ENCODE results near the gene PDCD1.
"Not testable (repeated sequence)": the region's sequence is repeated elsewhere in the genome, so short reads cannot be mapped to it uniquely, and the experiment has no call there.

DNA sequence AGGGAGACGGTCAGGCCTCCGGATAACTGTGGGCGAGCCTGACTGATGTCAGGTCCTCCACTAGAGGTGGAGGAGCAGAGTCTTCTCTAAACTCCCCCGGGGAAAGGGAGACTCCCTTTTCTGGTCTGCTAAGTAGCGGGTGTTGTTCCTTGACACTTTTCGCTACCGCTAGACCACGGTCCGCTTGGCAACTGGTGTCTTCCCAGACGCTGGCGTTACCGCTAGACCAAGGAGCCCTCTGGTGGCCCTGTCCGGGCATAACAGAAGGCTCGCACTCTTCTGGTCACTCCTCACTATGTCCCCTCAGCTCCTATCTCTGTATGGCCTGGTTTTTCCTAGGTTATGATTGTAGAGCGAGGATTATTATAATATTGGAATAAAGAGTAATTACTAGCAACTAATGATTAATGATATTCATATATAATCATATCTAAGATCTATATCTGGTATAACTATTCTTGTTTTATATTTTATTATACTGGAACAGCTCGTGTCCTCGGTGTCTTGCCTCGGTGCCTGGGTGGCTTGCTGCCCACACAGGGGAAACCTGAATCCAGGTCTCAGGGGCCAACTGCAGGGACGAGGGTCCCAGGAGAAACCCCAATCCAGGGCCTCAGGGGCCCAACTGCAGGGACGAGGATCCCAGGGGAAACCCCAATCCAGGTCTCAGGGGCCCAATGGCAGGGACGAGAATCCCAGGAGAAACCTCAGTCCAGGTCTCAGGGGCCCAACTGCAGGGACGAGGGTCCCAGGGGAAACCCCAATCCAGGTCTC lies 17.2 kb upstream of the PDCD1 start:
- peak in 2 of 4 experiments; percentile 10 to 32 for TF ChIP-seq CTCF (IDR thresholded peaks at IDR 0.05)
- not testable (repeated sequence) for TF ChIP-seq POLR2AphosphoS5, POLR2A (IDR thresholded peaks at IDR 0.05)

Measured in sigmoid colon (tissue), 4 donors.